DND-41 (cell line): Measurements from ENCODE around the gene TGFBR2.
A peak's percentile ranks its signal among the peaks of the same experiment; 100 is the strongest.

Experiments
- ATAC-seq: fragments of 200-7000 bp; cut with Tn5 transposase; 3 replicates; pipeline ENCODE4 v1.9.1; 2021; ENCODE audit warnings: low read depth; ENCODE audit not compliant: insufficient read depth
- DNase-seq: peaks from one replicate; pipeline ENCODE4 v3.0.0-alpha.2; 2020
- H2AFZ ChIP-seq: 2 replicates; pipeline ENCODE4 v1.6.0; 2012; ENCODE audit warnings: low read depth, low read length
- H3K27ac ChIP-seq: 2 replicates; pipeline ENCODE4 v1.5.1; 2012; ENCODE audit warnings: low read length, inconsistent platforms
- H3K27me3 ChIP-seq: fragments of 200-600 bp; sonication (generic); 2 replicates; pipeline ENCODE4 v1.6.0; 2012; ENCODE audit warnings: low read length, mild to moderate bottlenecking, inconsistent platforms; ENCODE audit not compliant: insufficient read depth, poor library complexity
- H3K36me3 ChIP-seq: 2 replicates; pipeline ENCODE4 v1.5.1; 2012; ENCODE audit warnings: low read length, inconsistent platforms; ENCODE audit not compliant: insufficient read depth
- H3K4me1 ChIP-seq: 2 replicates; pipeline ENCODE4 v1.5.1; 2012; ENCODE audit warnings: mild to moderate bottlenecking, low read length; ENCODE audit not compliant: insufficient read depth
- H3K4me2 ChIP-seq: 2 replicates; pipeline ENCODE4 v1.6.0; 2012; ENCODE audit warnings: mild to moderate bottlenecking, moderate library complexity, low read length, inconsistent platforms; ENCODE audit not compliant: insufficient read depth
- H3K4me3 ChIP-seq, 2 experiments: fragments of 200-600 bp in 1 of 2; shearing (Covaris generic) in 1 of 2; 2 replicates each; pipeline ENCODE4 v1.5.1; 2012 to 2016; ENCODE audit warnings: inconsistent platforms in 2 of 2, low read length in 2 of 2, mild to moderate bottlenecking in 2 of 2, low read depth in 1 of 2, moderate library complexity in 1 of 2
- H3K79me2 ChIP-seq: 2 replicates; pipeline ENCODE4 v1.6.0; 2012; ENCODE audit warnings: low read length, inconsistent platforms; ENCODE audit not compliant: insufficient read depth
- H3K9ac ChIP-seq: 2 replicates; pipeline ENCODE4 v1.6.0; 2012; ENCODE audit warnings: low read depth, mild to moderate bottlenecking, inconsistent platforms, low read length, moderate library complexity
- H3K9me3 ChIP-seq: 2 replicates; pipeline ENCODE4 v1.5.1; 2012; ENCODE audit warnings: low read length, moderate library complexity, mild to moderate bottlenecking, inconsistent platforms; ENCODE audit not compliant: insufficient read depth, severe bottlenecking
- H4K20me1 ChIP-seq: 2 replicates; pipeline ENCODE4 v1.6.0; 2012; ENCODE audit warnings: low read length; ENCODE audit not compliant: insufficient read depth
- CTCF ChIP-seq: IDR thresholded peaks from 2 replicates; pipeline ENCODE4 v1.5.1; 2012; ENCODE audit warnings: borderline replicate concordance, low read length, moderate library complexity, mild to moderate bottlenecking; ENCODE audit not compliant: poor library complexity, severe bottlenecking; ENCODE audit errors: extremely low read depth
- EZH2 ChIP-seq: IDR thresholded peaks from 3 replicates; pipeline ENCODE4 v1.6.1; 2012; ENCODE audit warnings: borderline replicate concordance, low read depth, mild to moderate bottlenecking, moderate library complexity, low read length, inconsistent platforms; ENCODE audit not compliant: severe bottlenecking

TGFBR2 gene

GRCh38 chr3:30692498-30693130 lies 86.2 kb downstream of the TGFBR2 start:
- H3K27me3 ChIP-seq: no peaks in the 10 kb centered on the region
- H3K4me2 ChIP-seq: no peak overlapping the region
- ATAC-seq (no peak), DNase-seq (no peak)
- H3K27ac ChIP-seq: no peak overlapping the region
- no peak overlapping the region for H3K9ac ChIP-seq
- no peak overlapping the region for H3K4me3 ChIP-seq
- H2AFZ ChIP-seq: no peak overlapping the region
- TF ChIP-seq CTCF (no peak), EZH2 (no peak)
- no peaks in the 10 kb centered on the region for H3K79me2 ChIP-seq
- H3K4me1 ChIP-seq: no peaks in the 10 kb centered on the region
- H3K9me3 ChIP-seq: no peaks in the 10 kb centered on the region
- no peaks in the 10 kb centered on the region for H4K20me1 ChIP-seq
- H3K36me3 ChIP-seq: peaks cover 81% of the 10 kb centered on the region

- Histone ChIP-seq H3K27me3 (no peaks in the 10 kb centered on the region), H3K4me1 (no peaks in the 10 kb centered on the region), H3K9ac (no peak overlapping the region), H3K79me2 (no peaks in the 10 kb centered on the region), H3K9me3 (no peaks in the 10 kb centered on the region), H3K36me3 (peaks cover 72% of the 10 kb centered on the region), H2AFZ (no peak overlapping the region), H3K27ac (no peak overlapping the region), H3K4me3 (no peak overlapping the region), H3K4me2 (no peak overlapping the region), H4K20me1 (no peaks in the 10 kb centered on the region)
- peak; percentile 96 for ATAC-seq
- TF ChIP-seq CTCF (peak; percentile 84), EZH2 (no peak)
- DNase-seq: peak; percentile 63
Measured at GRCh38 chr3:30693470-30694120, 87.2 kb downstream of the TGFBR2 start.

GRCh38 chr3:30694148-30694547 lies 87.7 kb downstream of the TGFBR2 start:
- H3K4me3 ChIP-seq: no peak overlapping the region
- no peaks in the 10 kb centered on the region for H3K9me3 ChIP-seq
- no peaks in the 10 kb centered on the region for H3K27me3 ChIP-seq
- H3K4me2 ChIP-seq: no peak overlapping the region
- ATAC-seq (no peak), DNase-seq (no peak)
- TF ChIP-seq EZH2 (no peak), CTCF (no peak)
- H3K9ac ChIP-seq: no peak overlapping the region
- H3K27ac ChIP-seq: no peak overlapping the region
- H3K36me3 ChIP-seq: peaks cover 66% of the 10 kb centered on the region
- H2AFZ ChIP-seq: no peak overlapping the region
- H3K4me1 ChIP-seq: no peaks in the 10 kb centered on the region
- H4K20me1 ChIP-seq: no peaks in the 10 kb centered on the region
- no peaks in the 10 kb centered on the region for H3K79me2 ChIP-seq
